SKM-1 (cell line): ENCODE results near the gene USH2A.

Experiments used
- DNase-seq: peaks from one replicate; lab custom pipeline; 2025; ENCODE audit not compliant: unreplicated experiment; lab: John Stamatoyannopoulos, UW

Gene USH2A

DNA sequence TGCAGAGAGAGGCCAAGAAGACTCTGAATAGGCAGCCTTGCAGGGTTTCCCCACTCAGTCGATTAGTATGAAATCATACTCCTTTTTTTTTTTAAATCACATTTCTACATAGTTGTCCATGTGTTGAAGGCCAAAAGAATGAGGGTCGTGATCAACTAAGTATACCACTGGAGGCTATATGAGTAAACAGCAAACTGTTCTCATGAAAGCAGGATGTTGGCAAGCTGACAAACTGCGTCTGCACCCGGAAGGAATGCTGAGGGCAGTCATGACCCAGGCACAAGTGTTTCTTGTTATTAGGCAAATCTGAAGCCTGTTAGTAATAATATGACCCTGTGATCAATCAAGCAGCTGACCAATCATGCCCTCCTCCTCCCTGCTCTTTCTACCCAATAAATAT, 213.2 kb downstream of the USH2A start:
- no peak for DNase-seq

DNA sequence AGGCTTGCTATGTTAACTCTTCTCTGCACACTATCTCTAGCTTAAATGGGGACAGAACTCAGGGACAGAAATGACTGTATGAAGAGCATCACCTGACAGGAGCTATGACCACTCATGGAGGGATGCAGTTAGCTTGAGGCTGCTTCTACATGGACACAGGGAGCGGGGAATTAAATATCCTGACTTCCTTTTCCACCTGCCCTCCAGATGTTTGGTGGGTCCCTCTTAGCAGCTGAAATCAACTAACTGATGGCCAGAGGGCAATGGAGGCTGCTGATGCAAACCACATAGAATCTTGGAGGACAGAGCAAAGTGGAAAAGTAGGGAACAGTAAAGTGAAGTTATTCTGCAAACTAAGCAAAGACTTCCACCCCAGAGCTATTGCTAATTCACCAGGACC, 214.1 kb downstream of the USH2A start:
- DNase-seq: no peak

DNA sequence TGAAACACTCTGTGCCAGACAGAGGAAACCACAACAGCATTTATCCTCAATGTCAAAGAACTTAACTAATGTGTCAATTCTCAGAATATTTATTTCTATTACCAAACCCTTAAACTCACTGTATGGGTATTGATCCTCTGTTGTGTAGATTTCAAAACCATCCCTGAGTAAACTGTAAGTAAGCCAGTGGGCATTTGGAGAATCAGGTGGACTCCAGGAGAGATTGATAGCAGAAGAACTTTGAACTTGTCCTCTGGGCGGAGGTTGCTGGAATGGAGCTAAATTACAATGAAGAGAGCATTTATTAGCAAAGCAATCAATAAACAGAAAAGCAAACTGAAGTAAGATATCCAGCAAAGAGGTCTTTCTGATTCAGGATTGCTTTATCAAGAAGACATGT, 216.1 kb downstream of the USH2A start:
- no peak for DNase-seq

GRCh38 chr1:216205176-216205575, 218.1 kb downstream of the USH2A start:
- no peak for DNase-seq

DNA sequence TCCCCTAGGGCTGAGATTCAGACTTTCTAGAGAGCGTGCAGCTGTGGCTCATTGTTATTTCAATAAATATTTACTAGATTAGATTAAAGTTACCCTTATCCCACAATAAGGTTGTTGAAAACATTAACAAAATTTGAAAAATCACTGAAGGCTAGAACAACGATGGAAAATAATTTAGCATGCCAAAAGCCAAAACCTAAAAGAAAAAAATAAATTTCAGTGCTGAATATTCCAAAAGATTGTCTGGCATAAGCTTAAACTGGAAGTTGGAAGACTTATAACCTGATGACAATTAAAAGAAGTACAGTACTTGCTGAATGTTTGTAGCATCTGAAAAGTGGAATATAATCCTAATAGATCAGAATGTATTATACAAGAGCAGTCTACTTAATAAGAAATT, 221.3 kb downstream of the USH2A start:
- DNase-seq: no peak

GRCh38 chr1:216200941-216201340, 222.3 kb downstream of the USH2A start:
- DNase-seq: no peak

DNA sequence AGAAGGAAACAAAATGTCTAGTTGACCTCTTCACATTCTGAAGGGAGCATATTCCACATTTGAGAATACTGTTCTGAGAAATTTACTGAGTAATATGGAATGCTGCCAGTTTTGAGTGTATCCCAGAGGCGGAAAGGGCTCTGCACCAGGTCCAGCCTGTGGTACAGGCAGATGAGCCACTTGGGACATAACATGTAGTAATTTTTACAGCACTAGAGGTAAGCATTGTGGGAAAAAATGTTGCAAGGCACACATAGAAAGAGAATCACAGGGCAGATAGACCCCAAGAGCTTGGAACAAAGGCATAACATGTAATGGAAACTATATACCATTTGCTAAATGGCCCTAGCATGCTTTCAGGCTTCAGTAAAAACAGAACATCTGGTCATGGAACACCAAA, 228.5 kb downstream of the USH2A start:
- DNase-seq: no peak

- no peak for DNase-seq
Measured at GRCh38 chr1:216193839-216194443, 229.3 kb downstream of the USH2A start.

DNA sequence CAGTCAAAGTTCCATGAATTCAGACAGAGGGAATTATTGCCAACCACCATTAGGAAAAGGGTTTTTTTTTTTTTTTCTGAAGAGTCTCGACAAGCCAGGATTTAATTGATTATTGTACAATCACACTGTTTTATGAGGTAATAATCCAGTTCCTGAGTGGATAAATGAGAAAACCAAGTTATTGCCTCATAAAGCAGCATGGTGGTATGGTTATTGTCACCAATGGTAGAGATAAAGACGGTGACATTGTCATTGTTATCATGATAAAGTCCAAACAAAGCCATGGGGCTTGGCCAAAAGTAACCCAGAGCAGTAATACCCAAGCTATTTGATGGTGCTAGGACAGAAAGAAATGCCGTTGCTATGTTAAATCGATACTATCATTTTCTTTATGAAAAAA, 232.8 kb downstream of the USH2A start:
- no peak for DNase-seq

GRCh38 chr1:216186816-216187215, 236.4 kb downstream of the USH2A start:
- DNase-seq: no peak

DNA sequence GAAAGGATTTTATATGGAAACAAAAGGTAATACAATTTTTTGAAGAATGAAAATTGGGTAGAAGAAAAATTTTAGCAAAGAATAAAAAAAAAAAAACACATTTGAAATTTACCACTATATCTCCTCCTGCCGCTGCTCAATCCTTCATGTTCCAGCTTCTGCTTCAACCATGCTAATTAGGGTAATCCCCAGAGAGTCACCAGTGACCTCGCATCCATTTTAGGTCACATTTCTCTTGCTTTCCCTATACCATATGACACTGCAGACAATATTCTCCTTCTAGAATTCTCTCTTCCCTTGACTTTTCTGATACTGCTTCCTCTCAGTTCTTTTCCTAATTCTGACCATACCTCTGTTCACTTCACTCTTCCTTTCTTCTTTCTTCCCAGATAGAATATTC, 237.1 kb downstream of the USH2A start:
- no peak for DNase-seq

DNA sequence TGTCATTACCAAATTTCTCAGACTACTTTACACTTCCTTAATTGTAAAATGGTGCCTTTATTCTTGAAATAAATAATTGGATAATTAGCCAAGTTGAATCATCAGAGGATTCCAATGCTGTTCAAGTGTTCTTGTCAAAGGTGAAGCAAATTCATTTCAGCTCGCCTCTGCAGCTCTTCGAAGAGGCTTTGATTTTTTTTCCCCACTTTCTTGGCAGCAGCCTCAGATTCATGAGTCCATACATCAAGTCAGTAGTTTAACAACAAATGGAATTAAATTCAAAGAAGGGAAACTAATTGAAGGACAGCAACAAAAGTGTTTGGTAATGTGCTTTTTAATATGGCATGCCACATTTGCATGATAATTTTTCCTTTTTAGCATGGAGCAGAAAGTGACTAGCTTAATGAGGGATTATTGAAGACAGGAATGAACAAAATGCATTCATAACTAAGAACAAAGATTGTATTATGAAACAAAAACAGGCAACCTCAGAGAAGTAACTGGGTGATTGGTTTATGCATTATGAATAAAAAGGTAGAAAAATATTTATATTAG, 239.0 kb downstream of the USH2A start:
- DNase-seq: no peak

GRCh38 chr1:216183454-216183853, 239.8 kb downstream of the USH2A start:
- no peak for DNase-seq

DNA sequence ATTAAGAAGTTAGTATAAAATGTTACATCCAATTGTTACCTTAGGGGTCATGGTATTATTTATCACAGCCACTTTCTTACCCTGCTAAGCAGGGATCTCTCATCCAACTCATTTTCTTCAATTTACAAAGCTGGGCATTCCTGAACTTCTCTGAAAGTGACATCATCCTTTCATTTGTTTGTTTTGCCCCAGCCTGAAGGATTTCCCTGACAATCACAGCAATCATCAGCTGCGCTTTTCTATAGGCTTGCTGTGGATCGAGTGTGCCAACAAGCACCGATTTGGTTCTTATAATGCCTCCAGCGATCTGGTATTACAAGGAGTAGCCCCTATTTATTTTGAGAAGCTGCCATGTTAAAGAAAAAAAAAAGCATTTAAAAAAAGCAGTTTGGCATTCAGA, 240.2 kb downstream of the USH2A start:
- DNase-seq: no peak

DNA sequence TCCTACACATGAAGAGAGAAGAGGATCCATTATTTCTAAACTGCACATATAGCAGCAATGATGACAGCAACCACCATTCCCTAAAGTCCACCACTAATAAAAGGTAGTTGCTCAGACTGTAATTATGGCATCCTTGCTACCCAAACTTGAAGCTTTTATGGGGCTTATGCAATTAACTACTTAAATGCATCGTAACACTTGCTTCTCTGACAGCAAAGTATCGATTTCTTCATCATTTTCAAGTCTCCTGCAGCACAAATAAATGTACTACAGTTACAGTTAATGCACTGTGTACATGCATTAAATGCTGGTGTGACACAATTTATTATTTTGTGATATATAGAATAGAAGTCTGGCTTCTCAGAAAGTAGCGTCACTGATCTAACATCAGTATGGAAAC, 241.7 kb downstream of the USH2A start:
- DNase-seq: no peak

DNA sequence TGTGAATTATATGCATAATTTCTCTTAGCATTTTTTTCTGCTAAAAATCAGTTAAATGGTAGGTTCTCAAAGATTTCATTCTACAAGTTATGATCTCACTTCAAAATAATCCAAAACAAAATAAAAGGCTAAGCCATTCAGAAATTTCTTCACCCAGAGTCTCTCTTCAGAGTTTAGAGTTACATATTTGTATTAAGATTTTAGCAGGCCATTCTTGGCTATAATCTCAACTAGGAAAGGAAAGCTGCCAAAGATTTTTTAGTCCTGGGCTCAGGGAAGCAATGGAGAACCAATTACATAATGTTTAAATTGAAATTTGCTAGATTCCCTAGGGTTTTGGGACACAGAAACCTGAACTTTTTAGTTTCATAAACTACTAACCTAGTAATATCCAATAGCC, 245.0 kb downstream of the USH2A start:
- no peak for DNase-seq

DNA sequence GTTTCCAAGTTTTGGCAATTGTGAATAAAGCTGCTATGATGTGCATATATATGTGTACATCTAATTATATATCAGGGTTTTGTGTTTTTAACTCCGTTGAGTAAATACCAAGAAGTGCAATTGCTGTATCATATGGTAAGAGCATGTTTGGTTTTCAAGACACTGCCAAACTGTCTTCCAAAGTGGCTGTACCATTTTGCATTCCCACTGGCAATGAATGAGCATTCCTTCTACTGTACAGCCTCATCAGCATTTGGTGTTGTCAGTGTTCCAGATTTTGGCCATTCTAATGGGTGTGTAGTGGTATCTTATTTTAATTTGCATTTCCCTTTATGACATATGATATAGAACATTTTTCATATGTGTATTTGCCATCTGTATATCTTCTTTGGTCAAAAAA, 246.3 kb downstream of the USH2A start:
- no peak for DNase-seq

GRCh38 chr1:216175714-216176113, 247.5 kb downstream of the USH2A start:
- no peak for DNase-seq

GRCh38 chr1:216173376-216173995, 249.8 kb downstream of the USH2A start:
- no peak for DNase-seq

DNA sequence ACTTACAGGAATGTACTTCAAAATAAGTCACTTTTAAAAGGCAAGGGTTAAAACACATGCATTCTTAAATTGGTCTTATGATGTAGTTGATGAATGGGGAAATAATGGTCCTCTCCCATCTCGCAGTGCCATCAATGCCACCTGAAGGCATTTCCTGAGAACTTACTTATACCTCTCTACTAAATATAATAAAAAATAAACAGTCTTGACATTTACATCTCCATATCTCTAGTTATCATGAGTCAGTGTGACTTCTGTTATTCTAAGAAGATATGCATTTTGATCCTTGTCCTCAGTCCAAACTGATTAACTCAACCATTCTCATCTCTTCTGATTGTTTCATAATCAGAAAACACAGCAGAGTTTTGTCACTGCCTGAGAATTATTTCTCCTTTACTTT, 253.9 kb downstream of the USH2A start:
- no peak for DNase-seq

DNA sequence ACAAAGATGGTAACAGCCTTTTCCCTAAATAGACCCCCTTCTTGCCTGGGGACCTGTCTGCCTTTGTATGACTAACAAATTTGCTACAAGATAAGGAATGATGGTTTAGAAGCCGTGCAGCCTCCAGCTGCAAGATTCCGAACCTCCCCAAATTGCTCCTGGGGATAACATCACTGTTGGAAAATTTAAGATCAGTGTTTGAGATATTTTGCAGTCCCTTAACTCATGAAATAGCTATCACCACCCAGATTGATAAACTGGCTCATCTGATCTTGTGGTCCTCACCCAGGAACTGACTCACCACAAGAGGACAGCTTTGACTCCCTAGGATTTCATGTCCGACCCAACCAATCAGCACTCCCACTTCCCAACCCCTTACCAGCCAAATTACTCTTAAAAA, 254.7 kb downstream of the USH2A start:
- DNase-seq: no peak

GRCh38 chr1:216154063-216154462, 269.2 kb downstream of the USH2A start:
- no peak for DNase-seq

DNA sequence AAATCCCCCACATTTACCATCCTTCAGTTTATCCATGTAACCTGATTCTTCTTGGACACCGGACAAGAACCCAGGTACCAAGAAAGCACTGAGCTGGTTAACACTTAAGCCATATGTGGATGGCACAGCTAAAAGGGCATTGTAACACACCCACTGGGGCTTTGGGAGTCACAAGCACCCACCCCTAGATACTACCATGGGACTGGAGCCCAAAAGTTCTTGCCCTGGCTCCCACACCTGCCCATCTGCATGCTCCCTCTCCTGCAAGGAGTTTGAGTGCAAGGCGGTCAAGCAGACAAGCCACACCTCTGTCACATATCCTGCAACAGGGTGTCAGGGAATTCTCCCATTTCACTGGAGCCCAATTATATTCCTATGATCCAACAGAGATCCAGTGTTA, 270.1 kb downstream of the USH2A start:
- DNase-seq: no peak
